Small intestine (tissue), 7 donors: Measurements from ENCODE around the gene SRPK1. TPM values are rescaled to one million over a fixed set of nuclear protein-coding genes. Genes with fewer than 3 reads are reported as not detected.

ENCODE experiments used
- DNase-seq, 2 donors: peaks; one replicate each; pipeline versions ENCODE4 v3.0.0 to v3.0.0-alpha.2; 2013
- FAIRE-seq: peaks from 2 replicates; lab custom pipeline; 2012; peaks lifted over from hg19 to GRCh38; lab: Jason Lieb, UNC
- H3K27ac ChIP-seq, 3 donors: one replicate each; pipeline ENCODE4 v1.5.1; 2013; ENCODE audit warnings: low read length in 2 of 3, mild to moderate bottlenecking in 2 of 3, control low read depth in 1 of 3, inconsistent platforms in 1 of 3, low read depth in 1 of 3, moderate library complexity in 1 of 3
- H3K27me3 ChIP-seq, 3 donors: one replicate each; pipeline ENCODE4 v1.6.1; 2013; ENCODE audit warnings: low read length in 3 of 3, inconsistent platforms in 1 of 3; ENCODE audit not compliant: control insufficient read depth in 3 of 3, insufficient read depth in 3 of 3
- H3K36me3 ChIP-seq, 3 donors: one replicate each; pipeline ENCODE4 v1.6.1; 2013; ENCODE audit warnings: low read length in 3 of 3, inconsistent platforms in 1 of 3, low read depth in 1 of 3, mild to moderate bottlenecking in 1 of 3, moderate library complexity in 1 of 3; ENCODE audit not compliant: control insufficient read depth in 3 of 3, insufficient read depth in 2 of 3
- H3K4me1 ChIP-seq, 3 donors: one replicate each; pipeline ENCODE4 v1.6.1; 2013; ENCODE audit warnings: low read length in 2 of 3, inconsistent platforms in 1 of 3, low read depth in 1 of 3, mild to moderate bottlenecking in 1 of 3, moderate library complexity in 1 of 3; ENCODE audit not compliant: control insufficient read depth in 3 of 3, insufficient read depth in 2 of 3
- H3K4me3 ChIP-seq, 3 donors: one replicate each; pipeline ENCODE4 v1.5.1; 2013; ENCODE audit warnings: low read length in 3 of 3, control low read depth in 1 of 3, inconsistent platforms in 1 of 3, low read depth in 1 of 3, mild to moderate bottlenecking in 1 of 3, moderate library complexity in 1 of 3
- H3K9me3 ChIP-seq, 2 donors: one replicate each; pipeline ENCODE4 v1.6.1; 2013; ENCODE audit warnings: low read depth in 1 of 2, low read length in 1 of 2; ENCODE audit not compliant: control insufficient read depth in 2 of 2, insufficient read depth in 1 of 2
- WGBS, 3 donors: extraction: QIAGEN DNeasy Blood & Tissue Kit; methylation state at CpG; one replicate each; pipeline ENCODE4 v1.1.7; 2013; 5-methylcytosine and 5-hydroxymethylcytosine counted together
- polyA plus RNA-seq, 4 donors: library from polyadenylated mRNA; stranded (reverse) in 3 of 4; unstranded in 1 of 4; fragments of 200-250 nt in 3 of 4; fragments of 120-200 nt in 1 of 4; gene quantifications; one replicate each; pipeline versions ENCODE4 v1.2.1 to v1.2.3, GENCODE V29; 2013
- donor health status: healthy with polysubstance abuse.
- donor health status: control.
- donor health status: control.
- donor health status: Bipolar disorder and iron deficiency.
- donor health status: healthy.

The SRPK1 gene
- polyA plus RNA-seq, 4 donors: 14.9 to 48.0 (median 30.6) TPM

DNA sequence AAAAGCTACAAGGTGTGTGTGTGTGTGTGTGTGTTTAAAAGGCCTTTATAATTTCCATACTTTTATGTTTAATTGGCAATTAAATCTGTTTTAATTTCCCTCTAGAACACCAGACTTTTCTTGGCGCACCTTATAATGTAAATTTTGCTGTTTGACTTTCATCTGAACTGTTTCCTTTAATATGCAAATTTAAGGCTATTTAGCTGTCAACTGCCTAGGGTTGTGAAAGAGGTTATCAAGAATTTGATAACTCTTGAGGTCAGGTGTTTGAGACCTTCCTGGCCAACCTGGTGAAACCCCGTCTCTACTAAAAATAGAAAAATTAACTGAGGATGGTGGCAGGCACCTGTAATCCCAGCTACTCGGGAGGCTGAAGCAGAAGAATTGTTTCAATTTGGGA lies 119.8 kb downstream of the SRPK1 start:
- FAIRE-seq (no peak), DNase-seq (no peak)
- peaks cover 0 to 9% (median 0%) of the 10 kb centered on the region in 3 donors for H3K27me3 ChIP-seq
- H3K27ac ChIP-seq: no peak overlapping the region
- 61 to 69% (median 66%) methylated on average over 3 of the region's 3 CpGs for whole genome bisulfite sequencing, 3 donors
- no peaks in the 10 kb centered on the region for H3K9me3 ChIP-seq
- H3K4me1 ChIP-seq: no peaks in the 10 kb centered on the region
- H3K4me3 ChIP-seq: no peak overlapping the region
- no peaks in the 10 kb centered on the region for H3K36me3 ChIP-seq

DNA sequence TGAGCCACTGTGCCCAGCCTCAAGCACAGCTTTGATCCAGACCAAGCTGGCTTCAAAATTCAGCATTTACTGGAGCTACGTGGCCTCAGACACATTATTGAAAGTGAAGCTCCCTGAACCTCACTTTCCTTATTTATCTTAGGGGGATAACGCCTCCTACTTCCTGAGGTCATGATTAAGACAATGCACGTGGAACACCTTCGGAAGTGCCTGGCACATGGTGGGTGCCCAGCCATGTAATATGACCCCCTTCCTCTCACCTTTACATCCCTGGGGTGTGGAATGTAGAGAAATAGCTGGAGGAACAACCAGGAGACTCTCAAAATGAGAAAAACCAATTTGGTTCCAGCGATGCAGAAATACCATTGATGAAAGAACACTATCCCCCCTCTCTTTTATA lies 122.2 kb downstream of the SRPK1 start:
- 71 to 80% (median 75%) methylated on average over 5 of the region's 5 CpGs for WGBS, 3 donors
- FAIRE-seq (no peak), DNase-seq (no peak)
- no peaks in the 10 kb centered on the region for H3K9me3 ChIP-seq
- H3K4me1 ChIP-seq: no peaks in the 10 kb centered on the region
- no peaks in the 10 kb centered on the region for H3K36me3 ChIP-seq
- H3K4me3 ChIP-seq: no peak overlapping the region
- peaks cover 0 to 3% (median 0%) of the 10 kb centered on the region in 3 donors for H3K27me3 ChIP-seq
- no peak overlapping the region for H3K27ac ChIP-seq

- Histone ChIP-seq H3K36me3 (no peaks in the 10 kb centered on the region), H3K27me3 (peaks cover 0 to 3% (median 0%) of the 10 kb centered on the region in 3 donors), H3K9me3 (no peaks in the 10 kb centered on the region), H3K4me3 (no peak overlapping the region), H3K27ac (no peak overlapping the region), H3K4me1 (no peaks in the 10 kb centered on the region)
- FAIRE-seq (no peak), DNase-seq (no peak)
- 81 to 94% (median 84%) methylated on average over 8 of the region's 8 CpGs for WGBS, 3 donors
Measured at GRCh38 chr6:35797837-35798526, 122.9 kb downstream of the SRPK1 start.

DNA sequence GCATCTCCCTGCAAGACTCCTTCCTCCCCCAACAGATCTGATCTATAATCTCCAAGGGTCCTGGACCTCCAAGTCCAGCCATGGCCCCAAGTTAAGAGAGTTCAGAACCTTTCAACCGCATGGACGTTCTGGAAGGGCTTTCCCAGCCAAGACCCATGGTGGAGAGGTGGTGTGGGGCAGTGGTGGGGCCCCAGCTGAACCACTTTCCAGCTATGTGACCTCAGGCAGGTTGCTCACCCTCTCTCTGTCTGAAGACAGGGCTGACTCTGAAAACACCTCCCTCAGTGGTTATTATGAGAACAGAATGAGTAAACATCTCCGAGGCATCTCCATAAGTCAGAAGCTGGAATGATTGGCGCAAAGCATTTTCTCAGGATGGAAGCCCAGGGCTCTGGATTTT lies 124.7 kb downstream of the SRPK1 start:
- H3K4me1 ChIP-seq: no peaks in the 10 kb centered on the region
- WGBS, 3 donors: 84 to 98% (median 88%) methylated on average over 4 of the region's 4 CpGs
- H3K27me3 ChIP-seq: peaks cover 0 to 3% (median 3%) of the 10 kb centered on the region in 3 donors
- H3K9me3 ChIP-seq: no peaks in the 10 kb centered on the region
- FAIRE-seq (no peak), DNase-seq (no peak)
- H3K27ac ChIP-seq: no peak overlapping the region
- H3K36me3 ChIP-seq: no peaks in the 10 kb centered on the region
- no peak overlapping the region for H3K4me3 ChIP-seq

- H3K4me1 ChIP-seq: no peaks in the 10 kb centered on the region
- no peaks in the 10 kb centered on the region for H3K36me3 ChIP-seq
- H3K27ac ChIP-seq: no peak overlapping the region
- 86 to 91% (median 90%) methylated on average over 11 of the region's 11 CpGs for WGBS, 3 donors
- H3K4me3 ChIP-seq: no peak overlapping the region
- H3K9me3 ChIP-seq: no peaks in the 10 kb centered on the region
- H3K27me3 ChIP-seq: peaks cover 0 to 3% (median 3%) of the 10 kb centered on the region in 3 donors
- FAIRE-seq (no peak), DNase-seq (no peak)
Measured at GRCh38 chr6:35795453-35796071, 125.3 kb downstream of the SRPK1 start.

GRCh38 chr6:35794536-35795452 lies 126.1 kb downstream of the SRPK1 start:
- WGBS, 3 donors: 89 to 90% (median 89%) methylated on average over 17 of the region's 17 CpGs
- no peaks in the 10 kb centered on the region for H3K4me1 ChIP-seq
- no peaks in the 10 kb centered on the region for H3K9me3 ChIP-seq
- H3K27me3 ChIP-seq: peaks cover 0 to 3% (median 3%) of the 10 kb centered on the region in 3 donors
- H3K27ac ChIP-seq: no peak overlapping the region
- no peak for FAIRE-seq
- H3K36me3 ChIP-seq: no peaks in the 10 kb centered on the region
- DNase-seq: no peak
- H3K4me3 ChIP-seq: no peak overlapping the region

GRCh38 chr6:35790683-35791082 lies 130.2 kb downstream of the SRPK1 start:
- H3K36me3 ChIP-seq: no peaks in the 10 kb centered on the region
- no peaks in the 10 kb centered on the region for H3K4me1 ChIP-seq
- no peak for FAIRE-seq
- H3K9me3 ChIP-seq: no peaks in the 10 kb centered on the region
- DNase-seq: no peak
- no peak overlapping the region for H3K27ac ChIP-seq
- no peak overlapping the region for H3K4me3 ChIP-seq
- 71 to 77% (median 75%) methylated on average over 5 of the region's 5 CpGs for WGBS, 3 donors
- peaks cover 0 to 34% (median 14%) of the 10 kb centered on the region in 3 donors for H3K27me3 ChIP-seq

GRCh38 chr6:35788423-35788982 lies 132.4 kb downstream of the SRPK1 start:
- H3K27me3 ChIP-seq: peaks cover 0 to 38% (median 14%) of the 10 kb centered on the region in 3 donors
- WGBS, 3 donors: 44 to 59% (median 58%) methylated on average over 4 of the region's 4 CpGs
- no peak for FAIRE-seq
- no peak overlapping the region for H3K4me3 ChIP-seq
- DNase-seq: no peak
- H3K27ac ChIP-seq: no peak overlapping the region
- no peaks in the 10 kb centered on the region for H3K36me3 ChIP-seq
- no peaks in the 10 kb centered on the region for H3K4me1 ChIP-seq
- no peaks in the 10 kb centered on the region for H3K9me3 ChIP-seq
